GM08714 (cell line): ENCODE results near the gene DIAPH3.

Experiments used
- H3K4me3 ChIP-seq: fragments of 200-500 bp; sonication (Bioruptor generic); 2 replicates; pipeline ENCODE4 v1.5.1; 2014; ENCODE audit warnings: mild to moderate bottlenecking, low read length, inconsistent platforms
- ZNF274 ChIP-seq: IDR thresholded peaks from 2 replicates; pipeline ENCODE4 v1.6.1; 2012; ENCODE audit warnings: mild to moderate bottlenecking, low read depth, low read length

The DIAPH3 gene

DNA sequence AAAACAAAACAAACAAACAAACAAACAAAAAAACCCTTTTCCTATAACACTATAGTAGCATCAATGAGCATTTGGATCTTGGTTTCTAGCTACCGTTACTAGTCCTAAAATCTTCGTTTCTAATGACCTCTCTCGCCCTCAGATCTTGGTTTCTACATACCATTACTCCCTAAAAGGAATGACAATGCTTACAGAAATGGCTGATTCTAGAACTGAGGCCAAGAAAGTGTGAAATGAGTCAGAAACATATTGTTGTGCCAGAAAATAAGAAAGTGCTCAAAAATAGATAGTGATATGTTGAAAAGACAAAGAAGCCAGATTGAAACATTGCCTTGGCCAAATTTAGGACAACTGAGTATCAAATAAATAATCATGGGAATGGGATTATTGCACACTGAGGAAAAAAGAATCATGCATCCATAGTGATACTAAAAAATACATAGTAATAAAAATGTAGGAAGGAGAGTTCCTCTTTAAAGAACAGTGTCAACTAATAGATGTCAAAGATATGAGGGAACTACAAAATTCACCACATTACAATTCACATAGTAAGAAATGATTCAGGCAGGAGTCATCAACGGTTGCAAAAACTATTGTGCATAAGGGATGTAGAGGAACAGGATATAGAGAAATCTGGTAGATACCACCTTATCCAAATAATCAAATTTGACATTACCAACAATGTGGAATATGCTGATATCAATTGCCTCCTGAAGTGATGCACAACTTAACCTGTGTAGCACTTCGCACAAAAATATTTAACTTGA lies 386.6 kb downstream of the DIAPH3 start:
- TF ChIP-seq ZNF274, result no peak
- no peak overlapping the region for H3K4me3 ChIP-seq

DNA sequence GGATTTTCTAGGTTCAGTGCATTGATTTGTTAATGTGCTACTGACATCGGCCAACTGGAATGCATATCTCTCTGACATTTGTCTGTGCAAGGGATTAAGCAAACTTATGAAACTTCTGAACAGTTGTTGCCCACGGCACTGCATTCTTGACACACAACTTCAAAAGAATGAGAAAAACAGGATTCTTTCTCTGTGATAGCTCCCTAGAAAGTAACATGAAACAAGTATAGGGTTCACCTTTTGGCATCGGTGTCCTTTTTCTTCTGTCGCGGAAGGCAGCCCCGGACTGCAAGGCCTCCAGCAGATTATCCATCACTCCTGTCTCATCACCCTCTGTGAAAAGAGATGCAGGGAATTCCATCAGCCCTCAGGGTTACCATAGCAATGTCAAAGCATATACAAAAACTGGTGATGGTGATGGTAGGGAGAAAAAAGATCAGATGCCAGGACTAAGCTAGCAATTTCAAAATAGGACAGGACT lies 389.2 kb downstream of the DIAPH3 start:
- H3K4me3 ChIP-seq, result no peak overlapping the region
- no peak for TF ChIP-seq ZNF274

DNA sequence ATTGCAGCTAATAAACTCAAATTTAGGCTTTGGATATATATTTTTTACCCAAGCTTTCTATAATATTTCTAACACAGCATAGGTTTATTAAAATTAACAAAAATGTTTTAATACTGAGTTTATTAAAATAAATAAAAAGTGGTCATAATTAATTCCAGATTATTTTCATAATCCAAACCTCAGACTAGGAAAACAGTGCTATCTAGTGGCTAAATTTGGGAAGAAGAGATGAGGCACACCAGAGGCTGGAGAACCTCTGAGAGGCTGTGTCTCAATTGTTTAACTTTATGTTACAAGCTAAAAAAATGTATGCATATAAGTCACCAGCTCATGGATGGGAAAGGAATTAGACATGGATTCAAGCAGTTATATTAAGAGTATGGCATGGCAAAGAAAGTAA lies 392.5 kb downstream of the DIAPH3 start:
- no peak for TF ChIP-seq ZNF274

DNA sequence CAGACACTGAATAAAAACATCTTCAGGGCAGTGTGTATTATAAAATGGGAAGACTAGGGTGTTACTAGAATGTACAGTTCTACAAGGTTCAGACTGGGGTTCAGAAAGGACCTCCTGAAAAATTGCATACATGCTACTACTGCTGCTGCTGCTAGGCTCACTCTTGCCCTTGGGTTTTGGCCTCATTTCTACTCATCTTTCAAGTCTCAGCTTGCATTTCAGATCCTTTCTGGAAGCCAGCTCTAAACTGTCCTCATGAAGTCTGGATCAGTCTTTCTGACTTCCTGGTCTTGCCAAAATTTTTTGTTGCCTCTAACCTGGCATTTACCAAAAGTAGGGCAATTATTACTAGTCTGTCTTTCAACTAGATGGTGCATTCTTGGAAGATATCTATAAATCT lies 393.3 kb downstream of the DIAPH3 start:
- no peak for TF ChIP-seq ZNF274
- no peak overlapping the region for H3K4me3 ChIP-seq

More for the DNA sequence above, 392.5 kb downstream of the DIAPH3 start:
- H3K4me3 ChIP-seq, result no peak overlapping the region

DNA sequence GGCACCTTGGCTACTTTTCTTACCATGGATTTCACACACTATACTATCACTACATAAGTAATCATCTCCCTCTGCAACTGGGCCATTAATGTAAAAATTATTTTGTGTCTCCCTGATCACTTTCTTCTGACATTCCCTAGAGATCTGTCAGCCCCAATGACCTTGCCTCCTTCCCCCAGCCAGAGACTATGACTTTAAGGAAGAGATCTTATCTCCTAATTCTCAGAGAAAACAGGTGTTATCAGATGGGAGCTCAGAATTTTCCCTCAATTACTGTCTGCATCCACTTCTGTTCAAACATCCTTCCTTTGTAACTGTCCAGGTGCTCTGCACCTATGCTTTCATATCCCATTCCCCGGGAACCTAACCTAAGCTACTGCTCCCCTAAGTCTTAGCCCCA lies 397.5 kb downstream of the DIAPH3 start:
- no peak overlapping the region for H3K4me3 ChIP-seq

DNA sequence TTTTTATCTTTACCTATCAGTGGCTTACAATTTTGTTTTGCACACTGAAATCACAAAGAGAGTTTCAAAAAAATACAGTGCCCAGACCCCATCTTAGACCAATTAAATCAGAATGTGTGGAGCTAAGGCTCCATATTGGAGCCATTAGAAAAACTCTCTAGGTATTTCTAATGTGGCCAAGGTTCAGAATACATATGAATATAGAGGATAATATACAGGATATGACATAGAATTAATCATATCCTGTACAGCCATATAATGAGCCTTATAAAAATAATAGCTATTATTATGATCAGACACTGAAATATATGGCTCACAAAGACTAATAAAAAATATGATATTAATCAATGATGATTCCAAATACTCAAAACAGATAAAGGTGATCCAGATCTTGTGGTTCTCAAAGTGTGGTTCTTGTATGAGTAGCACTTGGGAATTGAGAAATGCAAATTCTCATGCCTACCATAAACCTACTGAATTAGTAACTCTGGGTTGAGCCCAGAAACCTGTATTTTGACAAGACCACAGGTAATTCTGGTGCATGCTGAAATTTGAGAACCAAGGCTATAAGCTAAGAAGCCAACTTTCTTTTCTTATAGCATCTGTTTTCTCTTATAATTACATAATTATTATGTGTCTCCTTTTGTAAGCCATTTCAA lies 408.0 kb downstream of the DIAPH3 start:
- TF ChIP-seq ZNF274, result no peak
- H3K4me3 ChIP-seq, result no peak overlapping the region

More for the DNA sequence above, 397.5 kb downstream of the DIAPH3 start:
- TF ChIP-seq ZNF274, result no peak

DNA sequence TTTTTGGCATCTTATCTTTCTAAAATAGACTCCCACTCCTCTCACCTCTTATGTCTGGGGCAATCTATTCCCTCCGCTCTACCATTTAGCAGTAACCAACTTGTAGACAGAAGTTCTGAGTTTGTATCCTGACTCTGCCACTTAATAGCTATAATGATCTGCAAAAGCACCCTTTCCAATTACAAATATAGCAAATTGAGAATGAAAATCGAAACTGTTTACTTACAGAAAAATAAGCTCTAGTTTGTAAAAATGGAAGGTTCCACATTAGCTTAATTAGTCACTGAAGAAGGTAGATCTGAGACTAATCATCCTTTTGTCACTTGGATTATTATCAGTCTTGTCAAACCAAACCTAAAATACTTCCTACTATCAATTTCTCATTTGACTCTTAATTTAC lies 409.3 kb downstream of the DIAPH3 start:
- TF ChIP-seq ZNF274, result no peak
- no peak overlapping the region for H3K4me3 ChIP-seq

DNA sequence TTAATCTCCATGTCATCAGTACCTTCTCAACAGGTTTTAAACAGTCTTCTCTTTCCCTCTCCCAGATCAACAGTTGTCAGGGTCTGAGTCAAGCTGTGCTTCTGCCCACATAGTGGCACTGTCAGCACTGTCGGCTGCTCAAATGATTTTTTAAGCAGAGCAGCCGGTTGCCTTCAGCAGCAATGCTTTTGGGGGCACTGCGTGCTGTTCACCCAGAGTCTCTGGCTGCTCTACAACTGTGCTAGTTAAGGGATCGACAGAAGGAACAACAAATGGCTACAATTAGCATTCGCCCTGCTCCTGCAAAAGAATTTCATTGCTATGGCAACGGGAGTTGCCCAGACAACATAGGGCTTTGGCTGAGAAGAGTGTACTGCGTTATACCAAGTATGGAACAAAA lies 412.9 kb downstream of the DIAPH3 start:
- no peak overlapping the region for H3K4me3 ChIP-seq
- no peak for TF ChIP-seq ZNF274

DNA sequence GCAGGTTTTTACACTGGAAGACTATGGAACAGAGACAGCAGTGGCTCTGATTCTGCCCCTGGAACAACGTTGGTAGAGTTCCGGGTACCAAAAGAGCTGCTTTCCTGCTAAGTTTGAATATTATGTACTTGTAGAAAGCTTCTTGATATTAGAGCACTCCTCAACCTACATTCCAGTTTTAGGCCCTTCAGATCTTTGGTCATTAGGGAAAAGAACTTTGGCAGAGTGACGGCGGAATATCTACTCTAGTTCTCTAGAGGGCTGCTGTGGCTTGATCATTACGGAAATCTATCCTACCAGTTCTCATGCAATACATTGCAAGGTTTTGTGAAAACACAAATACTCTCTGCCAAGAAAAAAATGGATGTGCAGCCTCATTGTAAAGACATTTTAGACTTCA lies 415.7 kb downstream of the DIAPH3 start:
- TF ChIP-seq ZNF274, result no peak
- no peak overlapping the region for H3K4me3 ChIP-seq

DNA sequence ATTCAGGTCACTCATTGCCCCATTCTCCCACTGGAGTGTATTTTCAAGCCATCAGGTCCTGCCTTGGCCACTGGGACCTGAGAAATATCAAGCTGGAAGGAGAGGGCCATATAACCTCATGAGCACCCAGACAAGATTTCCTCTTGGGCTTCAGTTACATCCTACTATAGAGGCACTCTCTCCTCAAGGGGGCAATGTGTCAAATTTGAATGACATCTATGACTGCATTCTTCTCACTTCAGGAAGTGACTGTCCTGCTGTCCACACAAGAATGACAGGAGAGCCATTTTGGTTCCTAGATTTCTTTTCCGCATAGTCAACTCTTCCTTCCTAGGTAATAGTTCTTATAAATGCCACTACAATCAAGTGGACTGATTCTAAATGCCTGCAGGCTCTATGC lies 416.2 kb downstream of the DIAPH3 start:
- no peak overlapping the region for H3K4me3 ChIP-seq
- TF ChIP-seq ZNF274, result no peak

DNA sequence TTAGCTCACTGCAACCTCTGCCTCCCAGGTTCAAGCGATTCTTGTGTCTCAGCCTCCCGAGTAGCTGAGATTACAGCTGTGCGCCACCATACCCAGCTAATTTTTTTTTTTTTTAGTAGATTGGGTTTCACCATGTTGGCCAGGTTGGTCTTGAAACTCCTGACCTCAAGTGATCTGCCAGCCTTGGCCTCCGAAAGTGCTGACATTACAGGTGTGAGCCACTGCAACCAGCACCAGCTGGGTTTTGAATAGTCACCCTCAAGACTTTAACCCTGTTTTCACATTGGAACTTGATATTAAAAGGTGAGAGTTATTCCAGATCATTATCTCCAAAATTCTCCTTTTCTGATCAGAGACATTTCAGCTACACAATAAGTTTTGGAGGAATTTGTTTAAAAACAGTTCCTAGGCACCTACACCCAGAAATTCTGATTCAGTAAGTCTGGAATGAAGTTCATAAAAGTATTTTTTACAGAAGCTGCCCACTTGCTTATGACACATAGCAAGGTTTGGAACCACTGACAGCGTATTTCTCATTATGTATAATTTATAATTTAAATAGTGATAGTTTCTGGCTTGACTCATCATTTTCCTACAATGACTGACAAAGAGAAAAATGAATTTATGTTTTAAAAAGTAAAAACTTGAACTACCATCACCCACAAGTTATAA lies 417.3 kb downstream of the DIAPH3 start:
- no peak for TF ChIP-seq ZNF274
- H3K4me3 ChIP-seq, result no peak overlapping the region

DNA sequence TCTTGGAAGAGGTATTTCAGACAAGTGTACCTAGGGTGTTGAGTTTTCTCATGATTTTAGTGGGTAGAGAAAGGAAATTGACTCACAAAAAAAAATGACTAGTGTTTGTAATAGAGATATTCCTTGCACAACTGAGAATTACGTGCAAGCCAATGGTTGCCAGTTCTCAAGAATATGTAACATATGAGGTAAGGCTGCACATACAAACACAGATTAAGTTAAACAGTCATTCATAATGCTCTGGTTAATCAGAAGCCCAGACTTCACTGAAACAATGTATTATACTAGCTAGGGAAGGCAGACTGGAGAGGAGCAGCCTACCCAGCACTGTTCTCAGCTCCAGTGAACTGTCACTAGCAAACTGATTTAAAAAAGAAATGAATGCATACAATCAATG lies 418.3 kb downstream of the DIAPH3 start:
- no peak for TF ChIP-seq ZNF274
- no peak overlapping the region for H3K4me3 ChIP-seq

DNA sequence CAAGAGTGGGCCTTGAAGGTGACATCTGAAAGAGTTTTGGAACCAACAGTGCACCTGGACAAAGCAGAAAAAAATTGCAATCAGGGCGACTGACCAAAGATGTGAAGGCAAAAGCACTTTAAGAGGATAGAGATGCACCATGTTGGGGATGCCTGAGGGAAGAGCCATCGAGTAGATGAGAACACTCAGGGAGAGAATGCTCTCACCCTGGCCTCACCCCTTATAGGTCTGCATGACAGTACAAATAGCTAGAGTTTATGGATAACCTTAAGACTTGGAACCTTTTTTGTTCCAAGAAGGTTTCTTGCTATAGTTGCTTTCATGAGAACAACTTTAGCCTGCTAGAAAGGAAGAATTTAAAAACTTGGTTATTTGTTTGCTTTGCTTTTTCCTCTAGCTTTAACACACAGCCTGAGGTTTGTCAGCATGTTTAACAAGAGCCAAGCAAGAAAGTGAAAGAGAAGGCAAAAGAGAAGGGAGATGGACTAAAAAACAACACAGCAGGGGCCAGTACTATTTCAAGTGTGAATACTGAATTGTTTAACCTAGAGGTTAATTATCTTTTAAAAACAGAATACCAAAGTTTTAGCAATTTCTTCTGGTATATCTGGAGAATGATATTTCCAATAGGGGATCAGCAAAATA lies 418.9 kb downstream of the DIAPH3 start:
- TF ChIP-seq ZNF274, result no peak

DNA sequence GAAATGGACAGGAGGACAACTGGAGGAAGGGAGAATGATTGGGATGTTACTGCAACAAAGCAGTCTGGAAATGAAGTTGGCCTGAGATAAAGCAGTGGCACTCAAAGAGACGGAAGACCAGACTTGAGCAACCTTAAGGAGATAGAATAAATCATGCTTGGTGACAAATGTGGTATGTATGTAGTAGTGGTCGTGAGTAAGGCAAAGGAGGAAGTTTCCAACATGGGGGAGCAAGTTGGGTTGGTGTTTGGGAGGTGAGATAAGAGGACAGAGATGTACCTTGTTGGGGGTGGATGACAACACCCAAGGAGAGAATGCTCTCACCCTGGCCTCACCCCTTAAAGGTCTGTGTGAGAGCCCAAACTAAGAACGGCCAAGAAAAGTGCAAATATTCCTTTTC lies 420.5 kb downstream of the DIAPH3 start:
- H3K4me3 ChIP-seq, result no peak overlapping the region
- TF ChIP-seq ZNF274, result no peak

More for the DNA sequence above, 418.9 kb downstream of the DIAPH3 start:
- no peak overlapping the region for H3K4me3 ChIP-seq
